ENCODE measurements around the gene OSBP2.
A peak's percentile ranks its signal among the peaks of the same experiment; 100 is the strongest.

Gene OSBP2

DNA sequence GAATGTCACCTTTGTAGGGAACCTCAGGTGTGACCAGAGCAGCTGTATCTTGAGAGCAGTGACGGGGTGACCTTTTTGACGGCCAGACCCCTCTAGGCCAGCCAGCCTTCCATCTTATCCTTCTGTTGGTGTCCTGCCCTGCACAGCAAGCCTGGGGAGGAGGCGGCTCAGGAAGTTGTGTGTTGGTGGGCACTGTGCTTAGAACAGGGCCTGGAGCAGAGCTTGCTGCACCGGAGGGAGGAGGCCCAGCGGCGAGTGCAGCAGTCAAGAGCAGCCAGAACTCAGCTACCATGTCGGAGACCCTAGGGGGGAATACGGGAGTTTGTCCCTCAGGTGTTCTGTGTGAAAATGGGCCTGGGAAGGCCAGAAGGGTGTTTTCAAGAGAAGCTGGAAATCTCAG is 129.4 kb downstream of the OSBP2 start:
- H3K4me3 Mint-ChIP-seq: no peak overlapping the region
- peaks cover 23% of the 10 kb centered on the region for H3K4me1 Mint-ChIP-seq
- no peak for ATAC-seq
- DNase-seq: no peak
- peaks cover 53% of the 10 kb centered on the region for H3K27me3 Mint-ChIP-seq
- H3K27ac Mint-ChIP-seq: no peak overlapping the region
- H3K9me3 Mint-ChIP-seq: no peaks in the 10 kb centered on the region

DNA sequence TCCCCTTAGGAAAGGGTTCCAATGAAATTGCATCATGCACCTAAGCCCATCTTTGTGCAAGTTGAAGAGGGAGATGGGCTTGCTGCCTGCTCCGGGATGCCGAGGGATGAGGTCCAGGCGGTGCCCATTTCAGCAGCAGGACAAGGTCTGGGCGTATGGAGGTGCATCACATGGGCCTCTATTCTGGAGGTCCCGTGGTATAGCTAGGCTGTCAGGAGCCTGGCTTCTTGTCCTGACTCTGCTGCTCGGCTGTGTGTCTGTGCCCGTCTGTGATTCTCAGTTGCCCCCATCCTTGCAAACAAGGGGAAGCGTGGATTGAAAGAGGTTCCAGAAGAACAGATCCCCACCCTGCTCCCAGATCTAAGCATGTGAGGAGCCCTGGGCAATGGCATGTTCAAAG is 130.0 kb downstream of the OSBP2 start:
- H3K4me1 Mint-ChIP-seq: peaks cover 23% of the 10 kb centered on the region
- H3K27ac Mint-ChIP-seq: no peak overlapping the region
- peaks cover 50% of the 10 kb centered on the region for H3K27me3 Mint-ChIP-seq
- H3K9me3 Mint-ChIP-seq: no peaks in the 10 kb centered on the region
- H3K4me3 Mint-ChIP-seq: no peak overlapping the region
- DNase-seq (no peak), ATAC-seq (no peak)

DNA sequence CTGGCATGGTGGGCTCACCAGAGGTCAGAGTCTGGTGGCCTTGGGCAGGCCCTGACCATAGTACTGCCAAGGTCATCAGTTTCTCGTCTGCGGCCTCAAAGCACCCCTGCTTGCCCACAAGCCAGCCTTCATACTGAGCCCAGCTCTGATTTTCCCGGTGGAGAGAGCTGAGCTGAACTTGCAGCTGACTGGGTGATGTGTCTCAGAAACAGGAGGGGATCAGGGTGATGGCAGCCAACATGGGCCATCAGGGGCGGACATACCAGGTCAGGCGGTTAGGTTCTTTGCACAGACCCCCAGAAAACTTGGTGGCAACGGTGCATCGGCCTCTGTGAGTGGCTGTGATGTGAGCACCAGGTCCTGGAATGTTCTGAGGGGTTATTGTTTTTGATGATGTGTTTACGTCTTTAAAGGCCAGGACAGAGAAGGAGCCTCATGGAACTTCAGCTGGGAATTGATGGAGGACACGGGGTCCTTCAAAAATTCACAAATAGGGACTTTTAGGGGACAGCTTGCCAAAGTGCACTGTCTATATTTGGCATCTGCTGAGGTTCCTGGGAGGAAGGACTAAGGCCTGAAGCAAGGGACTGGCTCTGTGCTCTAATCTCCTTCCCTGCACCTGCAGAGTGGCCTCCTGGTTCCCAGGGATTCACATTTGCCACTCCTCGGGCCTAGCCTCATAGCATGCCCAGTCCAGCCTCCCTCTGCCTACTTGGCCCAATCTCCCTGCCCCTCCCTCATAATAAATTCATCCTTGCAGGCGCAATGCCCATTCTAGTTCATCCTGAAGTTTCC is 131.2 kb downstream of the OSBP2 start:
- H3K4me1 Mint-ChIP-seq: peaks cover 23% of the 10 kb centered on the region
- no peak for ATAC-seq
- no peak for DNase-seq
- H3K27me3 Mint-ChIP-seq: peaks cover 46% of the 10 kb centered on the region
- peak overlapping the region in 1 of 2 donors; percentile 12 for H3K27ac Mint-ChIP-seq
- peak overlapping the region in 1 of 2 donors; percentile 23 for H3K4me3 Mint-ChIP-seq
- no peaks in the 10 kb centered on the region for H3K9me3 Mint-ChIP-seq

DNA sequence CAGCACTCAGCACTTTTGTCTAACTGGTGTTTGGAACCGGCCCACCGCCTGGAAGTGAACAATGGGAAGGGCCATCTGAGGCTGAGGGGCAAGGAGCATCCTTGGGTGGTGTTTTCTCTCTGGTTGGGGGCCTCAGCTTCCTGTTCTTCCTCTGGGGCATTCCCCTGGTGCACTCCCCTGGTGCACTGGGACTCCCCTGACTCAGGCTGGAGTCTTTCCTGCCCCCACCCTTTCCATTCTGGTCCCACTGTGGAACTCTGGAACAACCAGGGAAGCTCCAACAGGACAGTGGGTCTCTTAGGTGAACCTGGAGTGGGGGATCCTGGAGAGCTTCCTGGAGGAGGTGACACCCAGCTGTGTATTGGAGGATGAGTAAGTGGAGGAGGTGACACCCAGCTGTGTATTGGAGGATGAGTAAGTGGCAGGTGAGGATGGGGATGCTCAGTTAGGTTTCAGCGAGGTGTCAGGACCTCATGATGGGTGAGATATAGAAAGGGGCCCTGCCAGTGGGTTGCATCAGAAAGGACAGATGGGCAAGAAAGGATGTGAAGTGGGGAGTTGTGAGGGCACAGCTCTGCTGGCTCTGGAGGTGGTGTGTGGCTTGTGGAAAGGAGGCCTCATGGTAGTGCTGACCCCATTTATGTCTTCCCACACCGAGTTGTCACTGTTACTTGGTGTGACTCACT is 132.1 kb downstream of the OSBP2 start:
- H3K27me3 Mint-ChIP-seq: peaks cover 37% of the 10 kb centered on the region
- DNase-seq (peak; percentile 25 to 85), ATAC-seq (peak; percentile 95)
- H3K27ac Mint-ChIP-seq: peak overlapping the region; percentile 1 to 85
- H3K4me1 Mint-ChIP-seq: peaks cover 23% of the 10 kb centered on the region
- peak overlapping the region; percentile 23 to 52 for H3K4me3 Mint-ChIP-seq
- no peaks in the 10 kb centered on the region for H3K9me3 Mint-ChIP-seq

DNA sequence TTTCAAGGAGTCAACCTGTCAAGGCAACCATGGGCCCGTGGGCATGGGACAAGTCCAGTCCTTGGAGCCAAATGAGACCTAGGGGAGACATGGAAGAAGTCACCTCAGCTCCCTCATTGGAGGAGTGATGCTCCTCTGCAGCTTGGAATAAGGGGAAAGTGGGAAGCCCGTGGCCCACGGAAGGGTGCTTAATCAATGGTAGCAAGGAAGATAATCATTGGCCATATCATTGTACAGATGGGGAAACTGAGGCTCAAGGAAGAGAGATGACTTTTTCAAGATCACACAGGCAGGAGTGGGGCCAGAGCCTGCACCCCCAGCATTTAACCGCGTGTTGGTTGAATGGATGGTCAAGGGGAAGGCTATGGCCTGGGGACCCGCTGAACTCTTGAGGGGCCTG is 133.0 kb downstream of the OSBP2 start:
- H3K27me3 Mint-ChIP-seq: peaks cover 29% of the 10 kb centered on the region
- no peak for ATAC-seq
- no peak for DNase-seq
- H3K27ac Mint-ChIP-seq: peak overlapping the region; percentile 59 to 93
- H3K4me1 Mint-ChIP-seq: peaks cover 23% of the 10 kb centered on the region
- peak overlapping the region in 1 of 2 donors; percentile 23 for H3K4me3 Mint-ChIP-seq
- H3K9me3 Mint-ChIP-seq: no peaks in the 10 kb centered on the region

DNA sequence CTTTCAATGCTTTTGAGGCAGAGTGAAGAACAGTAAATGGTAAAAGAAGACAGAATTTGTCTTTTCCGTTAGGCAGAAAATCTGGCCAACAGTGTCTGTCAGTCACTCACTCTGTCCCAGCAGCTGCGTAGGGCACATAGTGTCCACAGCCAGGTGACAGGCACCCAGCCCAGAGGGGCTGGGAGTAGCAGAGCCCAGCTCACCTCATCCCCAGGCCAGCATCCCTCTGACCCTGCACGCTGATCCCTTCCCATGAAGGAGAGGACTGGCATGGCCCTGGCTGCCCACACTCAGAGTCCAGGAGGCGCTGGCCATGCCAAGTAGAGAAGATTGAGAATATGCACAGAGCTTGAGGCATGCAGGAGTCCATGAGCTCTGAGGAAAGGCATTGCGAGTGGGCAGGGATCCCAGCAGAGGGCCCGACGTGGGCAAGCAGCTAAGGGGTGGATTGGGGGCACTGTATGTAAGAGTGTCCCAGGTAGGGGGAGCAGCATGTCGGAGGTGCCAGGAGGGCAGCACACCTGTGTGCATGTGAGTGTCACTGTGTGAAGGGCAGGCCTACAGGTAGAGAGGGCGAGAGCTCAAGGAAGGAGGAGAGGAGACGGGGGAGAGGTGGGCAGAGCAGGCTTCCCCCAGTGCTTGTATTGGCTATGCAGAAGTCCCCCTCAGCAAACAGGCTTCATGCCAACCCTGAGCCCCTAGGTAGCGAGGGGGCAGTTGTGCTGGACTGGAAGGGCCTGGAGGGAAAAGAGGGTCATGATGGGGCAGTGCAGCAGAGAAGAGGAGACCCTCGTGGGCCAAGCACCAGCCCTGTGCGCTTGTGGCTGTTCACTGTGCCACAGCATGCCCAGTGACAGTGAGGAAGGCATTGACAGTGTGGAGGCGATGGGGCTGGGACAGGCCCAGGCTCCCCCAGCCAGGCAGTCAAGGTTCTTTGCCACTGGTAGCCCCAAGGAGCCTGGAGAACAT is 133.8 kb downstream of the OSBP2 start:
- Mint-ChIP-seq H3K27me3 (peaks cover 20% of the 10 kb centered on the region), H3K9me3 (no peaks in the 10 kb centered on the region), H3K27ac (no peak overlapping the region), H3K4me3 (no peak overlapping the region), H3K4me1 (peaks cover 23% of the 10 kb centered on the region)
- DNase-seq (no peak), ATAC-seq (no peak)

- Mint-ChIP-seq H3K27me3 (peaks cover 7% of the 10 kb centered on the region), H3K9me3 (no peaks in the 10 kb centered on the region), H3K4me1 (peaks cover 23% of the 10 kb centered on the region), H3K4me3 (no peak overlapping the region), H3K27ac (peak overlapping the region in 1 of 2 donors; percentile 0)
- ATAC-seq: no peak
- DNase-seq: no peak
Observed at GRCh38 chr22:30829901-30830550, 135.4 kb downstream of the OSBP2 start.

GRCh38 chr22:30830907-30831306 is 136.2 kb downstream of the OSBP2 start:
- H3K4me3 Mint-ChIP-seq: no peak overlapping the region

DNA sequence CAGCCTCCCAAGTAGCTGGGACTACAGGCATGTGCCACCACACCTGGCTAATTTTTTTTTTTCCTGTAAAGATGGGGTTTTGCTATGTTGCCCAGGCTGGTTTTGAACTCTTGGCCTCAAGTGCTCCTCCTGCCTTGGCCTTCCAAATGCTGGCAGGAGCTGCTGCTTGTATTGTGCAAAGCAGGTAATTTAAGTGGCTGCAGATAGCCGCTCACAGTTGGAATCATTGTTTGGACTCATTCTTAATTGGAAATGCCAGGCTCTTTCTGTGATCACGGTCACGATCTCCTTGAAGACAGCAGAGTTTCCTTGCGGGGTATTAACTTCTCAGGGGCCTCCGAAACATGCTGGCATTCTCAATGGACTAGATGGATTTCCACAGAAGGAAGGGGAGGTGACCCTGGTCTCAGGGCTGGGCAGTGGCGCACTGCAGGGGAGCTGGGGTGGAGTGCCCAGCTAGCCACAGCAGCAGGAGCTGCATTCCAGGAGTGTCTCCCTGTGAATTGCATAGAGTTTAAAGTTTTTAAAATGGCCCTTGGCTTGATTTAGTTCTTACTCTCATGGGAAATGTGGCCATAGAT is 137.8 kb downstream of the OSBP2 start:
- Mint-ChIP-seq H3K9me3 (peaks cover 0 to 2% of the 10 kb centered on the region in 2 donors), H3K27ac (no peak overlapping the region), H3K27me3 (no peaks in the 10 kb centered on the region), H3K4me3 (no peak overlapping the region), H3K4me1 (peaks cover 3% of the 10 kb centered on the region)
- ATAC-seq (no peak), DNase-seq (no peak)

More at GRCh38 chr22:30830907-30831306, 136.2 kb downstream of the OSBP2 start:
- no peak for DNase-seq
- Mint-ChIP-seq H3K27me3 (peaks cover under 1% of the 10 kb centered on the region), H3K27ac (no peak overlapping the region), H3K4me1 (peaks cover 18% of the 10 kb centered on the region), H3K9me3 (no peaks in the 10 kb centered on the region)
- ATAC-seq: no peak

DNA sequence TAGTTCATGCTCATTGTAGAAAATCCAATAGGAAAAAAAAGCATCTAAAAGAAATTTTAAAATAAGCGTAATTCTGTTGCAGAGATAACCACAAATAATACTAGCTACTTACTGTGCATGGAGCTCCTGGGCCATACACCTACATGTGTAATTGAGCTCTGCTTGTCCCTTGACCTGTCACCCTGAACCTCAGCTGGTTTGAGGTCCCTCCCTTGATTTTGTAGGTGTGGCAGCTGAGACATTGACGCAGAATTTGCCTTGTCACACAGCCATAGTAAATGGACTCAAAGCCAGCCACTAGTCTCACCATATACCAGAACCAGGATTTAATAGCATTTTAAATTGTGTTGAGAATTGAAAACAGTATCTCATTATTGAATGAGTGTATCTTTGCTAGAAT is 138.6 kb downstream of the OSBP2 start:
- no peaks in the 10 kb centered on the region for H3K4me1 Mint-ChIP-seq
- H3K4me3 Mint-ChIP-seq: no peak overlapping the region
- peaks cover 7 to 10% of the 10 kb centered on the region in 2 donors for H3K9me3 Mint-ChIP-seq
- DNase-seq: no peak
- no peak overlapping the region for H3K27ac Mint-ChIP-seq
- no peaks in the 10 kb centered on the region for H3K27me3 Mint-ChIP-seq
- no peak for ATAC-seq

GRCh38 chr22:30837531-30837930 is 142.9 kb downstream of the OSBP2 start:
- Mint-ChIP-seq H3K4me1 (no peaks in the 10 kb centered on the region), H3K4me3 (no peak overlapping the region), H3K27me3 (no peaks in the 10 kb centered on the region), H3K9me3 (peaks cover 9 to 12% of the 10 kb centered on the region in 2 donors), H3K27ac (no peak overlapping the region)
- ATAC-seq: no peak
- DNase-seq: no peak

- no peak for ATAC-seq
Observed at GRCh38 chr22:30838111-30838510, 143.4 kb downstream of the OSBP2 start.

DNA sequence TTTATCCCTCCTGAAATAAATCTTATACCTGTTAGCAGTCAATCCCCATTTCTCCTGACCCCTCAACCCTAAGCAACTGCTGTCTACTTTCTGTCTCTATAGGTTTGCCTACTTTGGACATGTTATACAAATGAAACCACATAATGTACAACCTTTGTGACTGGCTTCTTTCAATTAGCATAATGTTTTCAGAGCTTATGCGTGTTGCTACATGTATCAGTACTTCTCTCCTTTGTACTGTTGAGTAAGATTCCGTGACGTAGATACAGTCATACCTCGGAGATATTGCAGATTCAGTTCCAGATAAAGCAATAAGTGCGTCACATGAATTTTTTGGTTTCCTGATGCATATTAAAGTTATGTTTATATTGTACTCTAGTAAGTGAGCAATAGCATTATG is 146.6 kb downstream of the OSBP2 start:
- no peak overlapping the region for H3K4me3 Mint-ChIP-seq
- no peak overlapping the region for H3K27ac Mint-ChIP-seq
- no peaks in the 10 kb centered on the region for H3K4me1 Mint-ChIP-seq
- ATAC-seq: no peak
- peaks cover 9 to 12% of the 10 kb centered on the region in 2 donors for H3K9me3 Mint-ChIP-seq
- DNase-seq: no peak
- no peaks in the 10 kb centered on the region for H3K27me3 Mint-ChIP-seq

More at GRCh38 chr22:30838111-30838510, 143.4 kb downstream of the OSBP2 start:
- Mint-ChIP-seq H3K4me3 (no peak overlapping the region), H3K9me3 (peaks cover 9 to 12% of the 10 kb centered on the region in 2 donors), H3K27me3 (no peaks in the 10 kb centered on the region), H3K4me1 (no peaks in the 10 kb centered on the region), H3K27ac (no peak overlapping the region)
- no peak for DNase-seq

GRCh38 chr22:30843245-30843644 is 148.6 kb downstream of the OSBP2 start:
- Mint-ChIP-seq H3K27me3 (no peaks in the 10 kb centered on the region), H3K4me1 (no peaks in the 10 kb centered on the region), H3K4me3 (no peak overlapping the region), H3K27ac (no peak overlapping the region), H3K9me3 (peaks cover 3% of the 10 kb centered on the region in 2 donors)
- ATAC-seq (no peak), DNase-seq (no peak)

GRCh38 chr22:30847583-30847982 is 152.9 kb downstream of the OSBP2 start:
- DNase-seq (no peak), ATAC-seq (no peak)
- peaks cover 0 to under 1% of the 10 kb centered on the region in 2 donors for H3K9me3 Mint-ChIP-seq
- no peak overlapping the region for H3K27ac Mint-ChIP-seq
- H3K4me3 Mint-ChIP-seq: no peak overlapping the region
- no peaks in the 10 kb centered on the region for H3K4me1 Mint-ChIP-seq
- no peaks in the 10 kb centered on the region for H3K27me3 Mint-ChIP-seq

Measured in stimulated activated naive CD8-positive, alpha-beta T cell treated with anti-CD3 and anti-CD28 coated beads, Interleukin-15, amount 100 ng/mL, for 72 hours (primary cell).